MG63 (cell line): ENCODE measurements around the gene GASK1A. TPM values are rescaled to one million over a fixed set of nuclear protein-coding genes. Genes with fewer than 3 reads are reported as not detected.

Experiments used
- DNase-seq: peaks from one replicate; pipeline ENCODE4 v3.0.0-alpha.2; 2020
- H3K27me3 ChIP-seq: fragments of 250-450 bp; sonication (Bioruptor Pico); 2 replicates; pipeline ENCODE4 v1.5.1; 2020; ENCODE audit warnings: mild to moderate bottlenecking, moderate library complexity
- H3K36me3 ChIP-seq: fragments of 250-450 bp; sonication (Bioruptor Pico); 2 replicates; pipeline ENCODE4 v1.5.1; 2020; ENCODE audit warnings: mild to moderate bottlenecking, moderate library complexity
- H3K4me3 ChIP-seq: fragments of 250-450 bp; sonication (Bioruptor Pico); 2 replicates; pipeline ENCODE4 v1.5.1; 2020; ENCODE audit warnings: mild to moderate bottlenecking, moderate library complexity
- H3K9me3 ChIP-seq: fragments of 250-450 bp; sonication (Bioruptor Pico); 2 replicates; pipeline ENCODE4 v1.5.1; 2020; ENCODE audit warnings: mild to moderate bottlenecking, moderate library complexity
- total RNA-seq: library from RNA; depleted of rRNA; stranded (reverse); fragments of >200 nt; shearing (Covaris generic); gene quantifications from 2 replicates; pipeline ENCODE4 v1.2.3, GENCODE V29; 2014; ENCODE audit warnings: low replicate concordance; rRNA removed

The GASK1A gene
- total RNA-seq, 1 experiment from 2014 or later: not detected

DNA sequence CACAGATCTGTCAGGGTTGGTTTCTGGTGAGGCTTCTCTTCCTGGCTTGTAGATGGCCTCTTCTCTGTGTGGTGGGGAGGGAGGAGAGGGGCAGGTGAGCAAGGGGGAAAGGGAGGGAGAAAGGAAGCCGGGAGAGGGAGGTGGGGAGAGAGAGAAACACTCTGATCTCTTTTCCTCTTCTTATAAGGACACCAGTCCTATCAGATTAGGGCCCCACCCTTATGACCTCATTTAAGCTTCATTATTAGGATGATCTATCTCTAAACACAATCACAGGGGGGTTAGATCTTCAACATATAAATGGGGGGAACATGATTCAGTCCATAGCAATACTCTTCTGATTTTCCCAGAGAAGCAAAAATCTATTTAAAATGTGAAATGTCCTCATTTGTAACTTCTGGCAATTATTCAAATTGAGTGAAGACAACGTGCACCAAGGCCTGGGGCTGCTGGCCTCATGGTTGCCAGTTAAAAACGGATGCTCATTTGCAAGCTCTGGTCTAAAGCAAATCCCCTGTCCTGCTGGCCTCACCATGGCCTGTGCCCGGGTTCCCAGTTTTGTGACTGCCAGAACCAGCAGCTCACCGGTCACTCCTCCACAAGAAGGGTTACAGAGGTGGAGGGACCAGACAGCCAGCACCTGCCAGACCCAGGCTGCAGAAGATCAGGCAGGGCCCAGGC, 118.4 kb downstream of the GASK1A start:
- Histone ChIP-seq H3K9me3 (no peaks in the 10 kb centered on the region), H3K36me3 (no peaks in the 10 kb centered on the region), H3K27me3 (no peaks in the 10 kb centered on the region), H3K4me3 (no peak overlapping the region)
- no peak for DNase-seq

DNA sequence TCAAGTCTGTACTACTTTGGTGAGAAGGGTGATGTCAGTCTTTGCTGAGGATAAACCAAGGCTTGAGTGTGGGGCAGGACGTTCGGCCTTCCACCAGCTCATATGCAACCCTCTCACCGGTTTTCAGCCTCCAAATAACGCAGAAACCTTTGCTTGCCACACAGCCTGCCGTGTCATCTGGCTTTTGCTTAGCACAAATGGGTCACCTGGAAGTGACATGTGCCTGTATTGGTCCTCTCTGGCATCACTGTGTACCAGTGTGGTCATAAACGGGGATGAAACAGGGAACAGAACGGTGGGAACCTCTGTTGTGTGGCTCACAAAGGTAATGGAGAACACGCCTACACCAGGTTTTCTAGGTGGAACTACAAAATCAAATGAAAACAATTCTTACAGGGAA, 119.7 kb downstream of the GASK1A start:
- H3K36me3 ChIP-seq: no peaks in the 10 kb centered on the region
- no peak for DNase-seq
- H3K9me3 ChIP-seq: no peaks in the 10 kb centered on the region
- H3K4me3 ChIP-seq: no peak overlapping the region
- no peaks in the 10 kb centered on the region for H3K27me3 ChIP-seq

DNA sequence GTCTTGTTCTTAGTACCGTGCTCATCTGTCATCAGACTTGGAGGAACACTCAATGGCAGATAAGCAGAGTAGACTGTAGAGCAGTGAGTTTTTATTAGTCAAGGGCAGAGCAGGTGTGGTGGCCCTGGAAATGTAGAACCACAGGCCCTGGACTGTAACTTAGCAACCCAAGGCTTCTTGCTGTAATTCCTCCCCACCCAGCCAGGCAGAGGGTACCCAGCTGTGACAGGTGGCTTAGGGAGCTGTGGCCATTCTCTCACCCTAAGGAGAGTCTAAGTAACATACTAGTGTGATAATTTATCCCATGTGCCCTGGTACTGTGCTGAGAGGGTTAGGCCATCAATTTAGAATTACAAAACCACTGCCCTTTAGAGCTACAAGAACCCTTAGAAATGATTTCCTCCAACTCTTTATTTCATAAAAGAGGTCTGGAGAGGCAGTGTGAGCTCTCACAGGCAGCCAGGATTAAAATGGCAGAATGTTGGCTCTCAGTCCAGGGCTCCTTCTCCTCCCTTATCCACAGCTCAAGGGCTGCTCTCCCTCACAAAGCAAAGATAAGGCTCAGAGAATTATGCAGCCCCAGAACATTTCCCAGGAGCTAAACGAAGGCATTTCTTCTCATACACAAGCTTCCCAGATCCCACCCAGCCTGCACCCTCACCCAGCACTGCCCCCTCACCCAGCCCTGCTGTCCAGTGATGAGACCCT, 123.8 kb downstream of the GASK1A start:
- H3K36me3 ChIP-seq: no peaks in the 10 kb centered on the region
- no peaks in the 10 kb centered on the region for H3K9me3 ChIP-seq
- H3K4me3 ChIP-seq: no peak overlapping the region
- H3K27me3 ChIP-seq: no peaks in the 10 kb centered on the region
- DNase-seq: no peak

DNA sequence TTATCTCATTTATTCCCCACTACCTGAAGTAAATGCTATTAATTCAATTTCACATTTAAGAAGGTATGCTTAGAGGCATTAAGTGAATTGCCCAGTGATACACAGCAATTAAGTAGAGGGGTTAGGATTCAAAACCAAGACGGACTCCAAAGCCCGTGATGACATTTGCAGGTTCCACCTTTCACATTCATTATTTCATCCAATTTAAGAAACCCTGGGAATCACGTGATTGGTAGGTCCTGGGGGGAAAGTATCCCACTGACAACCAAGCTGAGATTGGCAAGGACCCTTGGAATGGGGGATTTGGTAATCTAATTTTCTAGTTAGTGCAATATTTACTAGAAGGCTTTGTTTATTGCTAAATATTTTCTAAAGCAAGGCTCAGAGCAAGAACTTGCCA, 124.9 kb downstream of the GASK1A start:
- Histone ChIP-seq H3K4me3 (no peak overlapping the region), H3K9me3 (no peaks in the 10 kb centered on the region), H3K27me3 (no peaks in the 10 kb centered on the region), H3K36me3 (no peaks in the 10 kb centered on the region)
- DNase-seq: no peak

DNA sequence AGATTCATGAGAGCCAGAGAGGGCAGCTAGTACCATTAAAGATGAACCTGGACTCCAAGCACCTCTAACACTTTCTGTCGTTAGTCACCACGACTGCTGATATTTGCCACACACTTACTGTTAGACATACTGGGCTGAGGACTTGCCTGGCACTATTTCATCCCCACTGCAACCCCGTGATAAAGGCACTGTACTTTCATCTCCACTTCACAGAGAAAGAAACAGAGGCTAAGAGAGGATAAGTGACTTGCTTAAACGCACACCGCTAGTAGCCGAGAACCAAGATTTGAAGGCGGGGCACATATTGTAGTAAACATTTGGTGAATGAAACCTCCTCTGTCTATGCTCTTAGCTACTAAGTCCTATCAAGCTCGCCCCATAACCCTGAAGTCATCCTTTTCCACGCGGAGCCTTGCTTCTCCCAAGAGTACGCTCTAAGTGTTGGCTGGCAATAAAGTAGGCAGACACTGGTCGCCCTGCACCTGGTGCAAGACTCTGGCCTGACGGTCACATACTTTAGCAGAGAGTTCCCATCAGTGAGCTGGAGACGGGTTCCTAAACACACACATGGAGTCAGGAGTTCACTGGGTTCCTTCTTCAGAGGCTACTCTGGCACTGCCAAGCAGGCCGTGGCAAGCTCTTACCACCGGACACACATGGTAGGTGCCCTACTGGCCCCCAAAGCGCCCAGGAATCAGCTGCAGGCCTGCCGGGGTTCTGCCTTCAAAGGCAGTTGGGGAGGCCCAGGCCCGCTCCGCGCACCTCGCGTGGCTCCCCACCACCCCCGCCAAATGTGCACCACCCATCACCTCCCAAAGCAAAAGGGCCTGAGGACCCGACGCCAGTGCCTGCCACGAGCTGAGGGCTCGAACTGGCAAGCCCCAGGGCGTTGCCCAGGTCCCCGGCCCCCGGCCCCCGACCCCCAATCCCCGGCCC, 125.8 kb downstream of the GASK1A start:
- Histone ChIP-seq H3K9me3 (no peaks in the 10 kb centered on the region), H3K36me3 (no peaks in the 10 kb centered on the region), H3K27me3 (no peaks in the 10 kb centered on the region), H3K4me3 (peak overlapping the region; percentile 65)
- DNase-seq: peak; percentile 2

DNA sequence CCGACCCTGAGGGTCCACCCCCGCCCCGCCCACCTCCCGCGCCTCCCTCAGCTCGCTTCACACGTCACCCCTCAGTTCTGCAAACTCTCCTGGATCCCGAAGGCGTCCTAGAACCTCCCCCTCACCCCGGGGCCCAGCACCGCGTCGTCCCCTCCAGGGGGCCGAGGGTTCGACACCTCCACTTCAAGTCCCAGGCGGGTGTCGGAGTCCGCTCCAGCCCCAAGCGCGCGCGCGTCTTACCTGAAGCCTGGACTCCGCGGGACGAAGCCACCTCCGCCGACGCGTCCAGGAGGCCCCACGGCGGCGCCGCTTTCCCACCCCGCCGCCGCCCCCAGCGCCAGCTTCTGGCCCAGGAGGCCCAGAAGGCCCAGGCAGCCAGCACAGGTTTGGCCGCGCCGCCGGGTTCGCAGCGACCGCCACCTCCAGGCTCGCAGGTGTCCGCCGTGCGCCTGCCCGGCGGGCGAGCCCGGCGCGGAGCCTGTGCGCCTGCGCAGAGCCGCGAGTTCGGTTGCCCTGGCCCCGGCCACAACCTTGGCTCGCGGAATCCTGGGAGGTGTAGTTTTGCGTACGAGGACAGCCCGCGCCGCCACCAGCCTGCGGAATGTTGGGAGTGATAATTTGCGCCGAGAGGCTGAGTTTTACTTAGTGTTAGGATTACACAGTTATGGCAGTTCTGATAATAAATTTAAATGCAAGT, 126.6 kb downstream of the GASK1A start, which contains the start of gene POMGNT2:
TSS of gene POMGNT2 (minus strand) at position 484 of the 697 bp plus-strand sequence. CDS start 24,648 bp downstream, outside the sequence.
- no peaks in the 10 kb centered on the region for H3K36me3 ChIP-seq
- H3K27me3 ChIP-seq: no peaks in the 10 kb centered on the region
- no peaks in the 10 kb centered on the region for H3K9me3 ChIP-seq
- H3K4me3 ChIP-seq: peak within 1 kb of the TSS; percentile 65
- peak; percentile 79 for DNase-seq

DNA sequence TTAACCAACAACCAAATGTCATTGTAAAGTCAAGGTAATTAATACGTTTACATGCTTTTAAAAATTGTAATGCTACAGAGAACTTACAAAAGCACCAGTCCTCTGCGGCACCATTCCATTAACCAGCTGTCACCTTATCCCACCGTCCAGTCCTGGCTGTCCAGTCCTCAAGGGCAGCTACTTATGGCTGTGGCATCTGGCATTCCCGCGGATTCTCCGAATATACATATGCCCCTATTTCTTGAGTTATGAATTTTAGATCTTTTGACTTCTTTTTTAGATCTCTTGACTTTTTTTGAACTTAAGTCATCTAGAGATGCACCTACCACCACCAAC, 127.2 kb downstream of the GASK1A start:
- Histone ChIP-seq H3K4me3 (peak overlapping the region; percentile 65), H3K27me3 (no peaks in the 10 kb centered on the region), H3K36me3 (no peaks in the 10 kb centered on the region), H3K9me3 (no peaks in the 10 kb centered on the region)
- DNase-seq: no peak

Other genes starting within 250 kb of the GASK1A start
- gene CCDC13, start 206.1 kb upstream of the GASK1A start, total RNA-seq: 0.59 and 10.2 TPM in 2 replicates
- gene HIGD1A, start 174.8 kb upstream of the GASK1A start, total RNA-seq: 93.8 and 116 TPM in 2 replicates
- gene ACKR2, start 169.9 kb upstream of the GASK1A start, total RNA-seq: not detected in 2 replicates
- gene CYP8B1, start 103.4 kb upstream of the GASK1A start, total RNA-seq: not detected in 2 replicates
- not detected in 2 replicates for gene ZNF662, start 73.2 kb upstream of the GASK1A start, total RNA-seq
- 10.6 and 13.6 TPM in 2 replicates for gene POMGNT2, start 126.8 kb downstream of the GASK1A start, total RNA-seq